ENCODE data around the gene NRG3. TPM values are rescaled to one million over a fixed set of nuclear protein-coding genes. Genes with fewer than 3 reads are reported as not detected.

Gene NRG3
- total RNA-seq, 1 experiment from 2014 or later, result 0.62 TPM

DNA sequence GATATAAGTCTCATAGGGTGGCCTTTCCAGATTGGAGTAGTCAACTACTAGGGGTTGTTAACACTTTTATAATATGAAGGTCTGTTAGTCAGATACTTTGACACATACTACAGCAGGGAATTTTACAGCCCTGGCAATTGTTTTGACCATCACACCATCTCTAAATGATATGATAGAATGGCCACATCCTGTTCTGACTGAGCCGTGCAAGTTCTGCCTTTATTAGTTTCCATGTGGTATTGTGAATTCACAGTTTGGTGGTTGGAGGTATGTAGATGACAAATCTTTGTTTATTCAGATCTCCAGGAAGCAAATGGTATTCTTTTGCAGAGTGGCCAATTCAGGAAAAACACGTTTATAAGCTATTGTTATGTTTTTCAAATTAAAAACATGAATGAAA, 83.0 kb downstream of the NRG3 start:
- Histone ChIP-seq H3K27me3 (ENCODE audit: control insufficient read depth, insufficient read depth, low read length) (no peaks in the 10 kb centered on the region), H3K36me3 (replicated peaks; ENCODE audit: control insufficient read depth, insufficient read depth, low read length) (no peaks in the 10 kb centered on the region)
- DNase-seq, result no peak

DNA sequence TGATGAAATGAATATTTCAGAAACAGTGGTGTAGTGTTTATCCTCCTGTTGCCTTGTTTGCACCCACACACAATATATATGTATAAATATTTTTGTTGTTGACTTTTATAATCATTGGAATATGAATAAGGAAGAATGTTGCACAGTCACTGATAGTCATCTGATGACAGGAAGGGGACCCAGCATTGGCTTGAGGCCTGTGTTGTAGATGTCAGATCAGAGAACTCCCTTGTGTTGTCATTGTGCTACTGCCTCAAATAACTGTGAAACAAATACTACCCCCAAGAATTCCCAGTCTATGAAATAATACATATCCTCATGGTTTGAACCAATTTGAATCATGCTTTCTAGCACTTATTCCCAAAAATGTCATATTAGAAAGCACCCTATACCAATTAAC, 84.0 kb downstream of the NRG3 start:
- H3K4me3 ChIP-seq (ENCODE audit: insufficient read depth, low read depth, low read length), result no peak overlapping the region
- H3K36me3 ChIP-seq (replicated peaks; ENCODE audit: control insufficient read depth, insufficient read depth, low read length), result no peaks in the 10 kb centered on the region
- H3K27me3 ChIP-seq (ENCODE audit: control insufficient read depth, insufficient read depth, low read length), result no peaks in the 10 kb centered on the region
- DNase-seq, result no peak

More for the DNA sequence above, 83.0 kb downstream of the NRG3 start:
- no peak overlapping the region for H3K4me3 ChIP-seq (ENCODE audit: insufficient read depth, low read depth, low read length)

DNA sequence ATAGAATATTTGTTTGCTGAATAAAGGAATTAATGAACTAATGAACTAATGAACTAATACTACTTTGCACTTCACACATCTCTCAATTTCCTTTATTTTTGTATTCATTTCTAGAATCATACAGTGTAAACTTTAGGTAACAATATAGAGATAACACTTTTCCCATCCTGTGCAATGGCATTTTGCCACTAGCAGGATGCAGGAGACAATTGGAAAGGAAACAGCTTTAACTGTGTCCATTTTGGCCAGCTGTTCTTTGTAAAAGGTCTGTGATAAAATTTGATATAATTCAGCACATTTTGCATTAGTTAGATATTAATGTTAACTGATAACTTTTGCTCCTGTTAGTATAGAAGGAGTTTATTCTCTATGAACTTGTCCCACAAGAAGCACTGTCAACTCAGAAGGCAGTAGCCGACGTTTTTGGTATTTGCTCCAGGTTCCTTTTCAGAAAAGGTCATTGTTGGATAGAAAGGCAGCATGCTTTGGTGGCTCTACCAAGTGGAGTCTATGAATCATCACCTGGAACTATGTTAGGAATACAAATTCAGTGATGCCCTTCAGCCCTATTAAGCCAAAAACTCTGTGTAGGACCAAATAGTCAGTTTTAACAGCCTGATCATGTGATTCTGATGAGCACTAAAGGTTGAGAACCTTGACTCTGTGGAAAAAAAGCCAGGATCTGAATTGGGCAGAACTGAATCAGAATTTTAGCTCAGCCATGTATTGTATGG, 86.6 kb downstream of the NRG3 start:
- no peaks in the 10 kb centered on the region for H3K36me3 ChIP-seq (replicated peaks; ENCODE audit: control insufficient read depth, insufficient read depth, low read length)
- DNase-seq, result no peak

DNA sequence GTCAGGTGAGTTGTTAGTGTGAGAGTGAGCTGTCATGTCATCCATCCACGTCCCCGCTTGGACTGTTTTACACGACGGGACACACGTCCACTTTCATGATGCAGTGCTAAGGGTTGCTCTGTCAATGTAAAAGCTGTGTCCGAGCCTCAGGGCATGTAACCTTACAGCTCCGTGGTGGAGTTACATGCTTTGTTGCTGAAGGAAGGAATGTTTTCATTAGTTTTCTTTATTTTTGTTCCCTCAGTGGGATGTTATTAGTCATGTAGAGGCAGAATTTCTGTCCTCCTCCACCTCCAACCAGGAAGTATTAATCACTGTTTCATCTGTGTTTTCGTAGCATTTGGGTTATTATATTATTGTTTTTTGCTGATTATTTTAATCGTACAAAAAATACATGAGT, 88.6 kb downstream of the NRG3 start:
- Histone ChIP-seq H3K36me3 (replicated peaks; ENCODE audit: control insufficient read depth, insufficient read depth, low read length) (no peaks in the 10 kb centered on the region), H3K4me3 (ENCODE audit: insufficient read depth, low read depth, low read length) (no peak overlapping the region), H3K27me3 (ENCODE audit: control insufficient read depth, insufficient read depth, low read length) (no peaks in the 10 kb centered on the region)
- no peak for DNase-seq

More for the DNA sequence above, 86.6 kb downstream of the NRG3 start:
- no peak overlapping the region for H3K4me3 ChIP-seq (ENCODE audit: insufficient read depth, low read depth, low read length)
- no peaks in the 10 kb centered on the region for H3K27me3 ChIP-seq (ENCODE audit: control insufficient read depth, insufficient read depth, low read length)

DNA sequence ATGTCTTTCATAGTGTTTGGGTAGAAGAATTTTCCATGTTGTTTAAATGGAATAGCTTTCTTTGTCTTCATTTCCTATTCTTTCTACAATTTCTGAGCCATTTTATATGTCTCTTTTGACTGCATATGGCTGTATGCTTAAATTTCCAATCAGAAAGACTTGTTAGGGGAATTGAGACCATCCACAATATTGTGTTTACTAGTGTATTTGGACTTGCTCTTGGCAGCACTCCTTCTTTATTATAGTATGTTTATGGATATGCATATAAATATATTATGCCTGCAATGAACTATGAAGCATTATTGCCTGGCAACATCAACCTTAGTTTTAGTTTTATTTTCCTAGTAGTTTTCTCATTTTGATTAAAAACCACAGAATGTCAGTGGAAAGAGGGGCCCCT, 92.7 kb downstream of the NRG3 start:
- Histone ChIP-seq H3K27me3 (ENCODE audit: control insufficient read depth, insufficient read depth, low read length) (no peaks in the 10 kb centered on the region), H3K36me3 (replicated peaks; ENCODE audit: control insufficient read depth, insufficient read depth, low read length) (no peaks in the 10 kb centered on the region), H3K4me3 (ENCODE audit: insufficient read depth, low read depth, low read length) (no peak overlapping the region)
- DNase-seq, result no peak

DNA sequence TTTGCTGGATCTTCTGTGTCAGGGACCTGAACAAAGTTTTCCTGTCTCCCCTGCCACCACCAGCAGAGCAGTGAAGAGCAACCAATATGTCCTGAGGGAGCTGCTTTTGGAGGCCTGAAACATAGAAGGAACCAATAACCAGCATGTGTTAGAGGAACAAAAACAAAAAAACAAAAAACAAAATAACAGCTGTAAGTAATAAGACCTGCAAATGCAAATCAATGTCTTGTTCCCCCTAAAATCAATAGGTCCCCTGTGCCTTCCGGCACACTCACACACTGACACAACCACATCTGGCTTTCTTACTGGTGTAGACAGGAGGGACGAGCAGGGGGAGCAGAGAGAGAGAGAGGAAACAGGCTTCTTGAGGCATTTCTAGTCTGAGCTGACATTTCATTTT, 94.1 kb downstream of the NRG3 start:
- no peaks in the 10 kb centered on the region for H3K27me3 ChIP-seq (ENCODE audit: control insufficient read depth, insufficient read depth, low read length)
- no peak for DNase-seq
- no peaks in the 10 kb centered on the region for H3K36me3 ChIP-seq (replicated peaks; ENCODE audit: control insufficient read depth, insufficient read depth, low read length)
- no peak overlapping the region for H3K4me3 ChIP-seq (ENCODE audit: insufficient read depth, low read depth, low read length)

DNA sequence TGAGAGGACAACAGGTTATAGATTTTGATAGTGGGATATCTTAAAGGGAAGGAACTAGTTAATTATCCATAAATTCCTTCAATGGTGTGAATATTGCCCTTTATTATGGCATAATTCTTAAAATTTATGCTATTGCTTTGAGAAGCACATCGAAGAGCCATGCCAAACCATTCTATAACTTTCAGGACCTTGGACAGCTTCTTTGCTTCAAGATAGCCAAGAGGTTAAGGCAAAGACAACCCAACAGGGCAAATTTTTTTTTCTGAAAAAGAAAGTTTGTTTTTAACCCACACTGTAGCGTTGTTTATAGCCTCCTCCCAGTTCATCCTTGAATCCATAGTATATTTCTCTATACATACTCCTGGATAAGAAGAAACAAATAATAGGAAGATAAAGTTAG, 103.2 kb downstream of the NRG3 start:
- Histone ChIP-seq H3K36me3 (replicated peaks; ENCODE audit: control insufficient read depth, insufficient read depth, low read length) (no peaks in the 10 kb centered on the region), H3K27me3 (ENCODE audit: control insufficient read depth, insufficient read depth, low read length) (no peaks in the 10 kb centered on the region), H3K4me3 (ENCODE audit: insufficient read depth, low read depth, low read length) (no peak overlapping the region)
- peak; percentile 19 for DNase-seq

DNA sequence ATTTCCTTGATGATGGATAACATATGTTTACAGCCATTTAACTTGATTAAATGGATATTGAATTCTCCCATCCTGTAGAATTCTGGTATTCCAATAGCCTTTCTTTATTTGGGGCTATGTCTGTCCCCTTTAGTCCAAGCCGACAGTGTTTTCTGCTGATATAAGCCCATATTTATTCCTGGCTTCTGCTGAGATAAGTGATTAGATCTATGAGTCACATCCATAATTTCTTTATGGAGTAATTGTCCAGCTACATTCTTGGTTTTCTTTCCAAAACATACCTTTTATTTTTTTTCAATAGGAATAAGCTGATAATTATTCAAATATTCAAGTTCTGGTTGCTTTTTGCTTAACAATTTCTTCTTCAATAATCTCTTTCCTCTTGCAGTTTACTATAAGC, 106.7 kb downstream of the NRG3 start:
- Histone ChIP-seq H3K4me3 (ENCODE audit: insufficient read depth, low read depth, low read length) (no peak overlapping the region), H3K27me3 (ENCODE audit: control insufficient read depth, insufficient read depth, low read length) (no peaks in the 10 kb centered on the region), H3K36me3 (replicated peaks; ENCODE audit: control insufficient read depth, insufficient read depth, low read length) (no peaks in the 10 kb centered on the region)
- no peak for DNase-seq

DNA sequence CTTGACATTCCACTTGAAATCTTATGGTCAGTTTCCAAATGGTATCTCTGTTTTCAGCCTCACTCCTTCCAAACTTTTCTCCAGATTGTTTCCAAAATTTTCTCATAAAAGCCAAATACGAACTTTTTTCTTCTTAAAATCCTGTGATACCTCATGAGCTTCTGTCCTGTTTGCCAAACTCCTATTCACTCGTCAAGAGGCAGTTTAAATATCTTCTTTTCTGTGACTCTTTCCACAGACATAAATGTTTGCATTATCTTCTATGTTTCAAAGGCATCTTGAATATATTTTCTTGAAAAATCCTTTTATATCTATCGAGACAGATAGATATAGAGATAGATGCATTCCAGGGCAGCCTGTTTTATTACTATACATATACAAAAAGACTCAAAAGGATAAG, 109.4 kb downstream of the NRG3 start:
- no peak overlapping the region for H3K4me3 ChIP-seq (ENCODE audit: insufficient read depth, low read depth, low read length)
- H3K36me3 ChIP-seq (replicated peaks; ENCODE audit: control insufficient read depth, insufficient read depth, low read length), result no peaks in the 10 kb centered on the region
- no peak for DNase-seq

DNA sequence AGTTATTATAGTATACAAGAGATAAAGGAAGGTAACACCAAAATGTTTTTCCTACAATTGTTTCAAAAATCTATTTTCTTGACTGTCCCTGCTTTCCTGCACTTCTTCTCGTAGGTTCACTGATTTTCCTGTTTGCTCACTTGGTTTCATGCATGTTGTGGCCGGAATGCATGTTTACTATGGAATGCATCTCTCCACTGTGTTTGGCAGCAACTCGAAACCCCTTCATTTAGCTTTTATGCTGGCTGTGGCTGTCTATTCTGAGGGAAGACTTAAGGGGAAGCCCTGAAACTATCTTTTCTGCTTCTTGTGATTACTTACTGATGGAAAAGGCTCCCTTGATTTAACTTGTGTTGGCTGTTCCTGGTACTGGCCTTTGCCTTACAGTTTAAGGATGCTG, 120.3 kb downstream of the NRG3 start:
- H3K4me3 ChIP-seq (ENCODE audit: insufficient read depth, low read depth, low read length), result no peak overlapping the region
- H3K27me3 ChIP-seq (ENCODE audit: control insufficient read depth, insufficient read depth, low read length), result no peaks in the 10 kb centered on the region
- H3K36me3 ChIP-seq (replicated peaks; ENCODE audit: control insufficient read depth, insufficient read depth, low read length), result no peaks in the 10 kb centered on the region
- DNase-seq, result no peak

More for the DNA sequence above, 109.4 kb downstream of the NRG3 start:
- H3K27me3 ChIP-seq (ENCODE audit: control insufficient read depth, insufficient read depth, low read length), result no peaks in the 10 kb centered on the region

DNA sequence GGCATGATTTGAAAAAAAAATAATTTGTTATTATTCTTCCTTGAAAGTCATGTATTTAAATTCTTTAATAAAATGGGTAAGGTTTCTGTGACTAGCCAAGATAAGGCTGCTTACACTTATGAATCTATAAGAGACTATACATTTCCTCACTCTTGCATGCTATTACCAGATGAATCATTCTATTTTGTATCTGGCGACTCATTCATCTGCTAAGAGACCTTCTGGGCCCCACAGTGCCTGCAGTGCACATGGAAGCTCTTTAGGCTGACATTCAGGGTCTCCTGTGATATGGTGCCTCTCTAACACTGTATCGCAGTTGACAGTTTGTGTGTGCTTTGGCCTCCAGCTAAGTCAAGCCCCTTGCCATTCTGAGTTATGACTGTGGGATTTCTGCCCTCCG, 121.9 kb downstream of the NRG3 start:
- H3K4me3 ChIP-seq (ENCODE audit: insufficient read depth, low read depth, low read length), result no peak overlapping the region
- DNase-seq, result no peak
- H3K36me3 ChIP-seq (replicated peaks; ENCODE audit: control insufficient read depth, insufficient read depth, low read length), result no peaks in the 10 kb centered on the region
- H3K27me3 ChIP-seq (ENCODE audit: control insufficient read depth, insufficient read depth, low read length), result no peaks in the 10 kb centered on the region

DNA sequence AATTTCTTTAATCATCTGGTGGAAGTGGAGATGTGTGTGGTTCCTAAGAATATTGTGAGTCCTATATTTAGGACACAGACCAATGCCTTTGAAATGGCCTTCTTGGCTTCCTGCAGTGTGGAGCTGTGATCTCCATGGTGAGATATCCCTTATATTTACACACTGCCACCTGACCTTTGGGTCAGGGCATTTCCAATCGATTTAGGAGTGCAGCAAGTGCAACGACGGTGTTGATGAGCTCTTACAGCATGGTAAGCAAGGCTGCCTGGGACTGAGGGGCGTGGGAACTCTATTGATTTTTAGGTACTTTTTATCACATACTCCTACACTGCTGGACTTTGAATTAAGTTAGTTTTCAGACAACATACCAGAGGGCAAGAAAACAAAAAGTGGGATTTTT, 146.0 kb downstream of the NRG3 start:
- Histone ChIP-seq H3K4me3 (ENCODE audit: insufficient read depth, low read depth, low read length) (no peak overlapping the region), H3K27me3 (ENCODE audit: control insufficient read depth, insufficient read depth, low read length) (no peaks in the 10 kb centered on the region), H3K36me3 (replicated peaks; ENCODE audit: control insufficient read depth, insufficient read depth, low read length) (no peaks in the 10 kb centered on the region)
- DNase-seq, result no peak

DNA sequence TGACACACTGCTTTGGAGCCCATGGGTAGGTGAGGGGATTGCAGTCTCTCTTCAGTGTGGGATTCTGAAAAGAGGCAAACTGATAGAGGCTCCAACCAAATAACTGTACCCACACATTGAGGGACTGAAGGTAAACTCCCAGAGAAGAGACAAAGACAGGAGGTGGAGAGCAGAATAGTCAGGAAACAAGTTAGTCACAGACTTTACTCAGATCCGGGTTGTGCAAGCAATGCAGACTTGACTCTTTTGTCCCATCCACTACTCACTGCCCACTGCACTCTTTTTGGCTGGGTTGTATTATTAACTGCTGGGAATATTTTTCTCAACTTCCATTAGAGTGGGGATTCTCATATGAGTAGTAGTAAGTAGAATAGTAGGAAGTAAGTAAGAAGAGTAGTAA, 152.7 kb downstream of the NRG3 start:
- H3K27me3 ChIP-seq (ENCODE audit: control insufficient read depth, insufficient read depth, low read length), result no peaks in the 10 kb centered on the region
- H3K4me3 ChIP-seq (ENCODE audit: insufficient read depth, low read depth, low read length), result no peak overlapping the region
- no peaks in the 10 kb centered on the region for H3K36me3 ChIP-seq (replicated peaks; ENCODE audit: control insufficient read depth, insufficient read depth, low read length)
- no peak for DNase-seq

DNA sequence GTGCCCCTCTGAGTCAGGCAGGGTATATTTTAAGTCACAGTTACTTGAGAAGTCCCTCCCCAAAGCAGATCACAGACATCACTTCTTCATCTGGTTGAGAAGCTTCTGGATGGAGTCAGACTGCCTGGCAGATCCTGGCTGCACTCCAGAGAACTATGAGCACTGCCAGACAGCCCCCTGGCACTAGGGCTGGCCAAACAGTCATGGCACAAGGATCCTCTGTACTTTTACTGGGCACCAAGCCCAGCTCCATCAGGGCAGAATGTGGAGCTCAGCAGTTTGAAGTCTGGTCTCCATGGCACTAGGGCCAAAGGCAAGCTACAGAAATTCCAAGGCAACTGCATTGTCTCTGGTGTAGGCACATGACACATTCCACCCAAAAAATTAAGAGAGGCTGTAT, 162.1 kb downstream of the NRG3 start:
- Histone ChIP-seq H3K36me3 (replicated peaks; ENCODE audit: control insufficient read depth, insufficient read depth, low read length) (no peaks in the 10 kb centered on the region), H3K27me3 (ENCODE audit: control insufficient read depth, insufficient read depth, low read length) (no peaks in the 10 kb centered on the region), H3K4me3 (ENCODE audit: insufficient read depth, low read depth, low read length) (no peak overlapping the region)
- DNase-seq, result no peak

DNA sequence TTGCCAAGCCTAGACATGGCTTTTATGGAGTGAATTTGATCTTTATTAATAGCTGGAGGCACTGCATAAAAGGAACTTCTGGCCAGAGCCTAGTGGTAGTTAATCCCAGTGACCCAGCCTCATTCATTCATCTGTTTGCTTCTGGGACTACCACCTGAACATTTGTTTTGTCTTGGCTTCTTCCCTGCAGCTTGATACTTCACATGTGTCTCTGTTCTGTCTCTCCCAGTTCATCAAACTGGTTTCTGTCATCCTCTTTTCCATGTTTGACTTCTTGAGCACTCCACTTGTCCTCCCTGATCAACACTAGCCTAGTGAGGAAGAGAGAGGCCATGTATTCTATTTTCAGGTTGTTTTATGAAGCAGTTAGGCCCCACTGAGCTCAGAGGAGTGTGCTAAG, 163.6 kb downstream of the NRG3 start:
- Histone ChIP-seq H3K4me3 (ENCODE audit: insufficient read depth, low read depth, low read length) (no peak overlapping the region), H3K36me3 (replicated peaks; ENCODE audit: control insufficient read depth, insufficient read depth, low read length) (no peaks in the 10 kb centered on the region), H3K27me3 (ENCODE audit: control insufficient read depth, insufficient read depth, low read length) (no peaks in the 10 kb centered on the region)
- DNase-seq, result no peak

DNA sequence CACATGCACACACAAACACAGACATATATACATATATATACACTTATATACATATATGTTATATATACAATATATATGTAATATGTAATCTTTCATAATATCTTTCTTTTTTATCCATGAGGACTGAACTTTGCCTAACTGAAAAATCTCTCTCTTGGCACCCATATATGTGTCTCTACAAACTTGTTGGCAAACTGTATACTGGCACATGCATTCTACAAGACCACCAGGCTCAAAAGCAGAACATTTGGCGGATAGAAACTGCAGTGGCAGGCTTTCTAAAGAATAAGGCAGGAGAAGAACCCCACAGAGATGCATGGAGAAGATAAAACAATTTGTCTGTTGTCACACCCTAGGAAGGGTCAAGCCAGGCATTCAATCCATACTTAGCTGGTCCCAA, 165.3 kb downstream of the NRG3 start:
- Histone ChIP-seq H3K4me3 (ENCODE audit: insufficient read depth, low read depth, low read length) (no peak overlapping the region), H3K36me3 (replicated peaks; ENCODE audit: control insufficient read depth, insufficient read depth, low read length) (no peaks in the 10 kb centered on the region), H3K27me3 (ENCODE audit: control insufficient read depth, insufficient read depth, low read length) (no peaks in the 10 kb centered on the region)
- no peak for DNase-seq

All from H7 (cell line).